PC-9 (cell line): ENCODE results near the gene LPAR1. TPM values are rescaled to one million over a fixed set of nuclear protein-coding genes. Genes with fewer than 3 reads are reported as not detected.

Experiments
- BruUV-seq: library from RNA; stranded (reverse); fragments of 400-500 nt; replicated peaks from 2 replicates; lab custom pipeline; 2021; lab: Mats Ljungman, UMichigan
- CTCF ChIA-PET: fragments of 300-600 bp; sonication (Branson Sonifier 250); formaldehyde crosslinking; loops from one replicate; lab custom pipeline; 2022; ENCODE audit warnings: antibody characterized with exemption; lab: Charles Lee
- POLR2A ChIA-PET: fragments of 300-600 bp; sonication (Branson Sonifier 250); formaldehyde crosslinking; loops from one replicate; lab custom pipeline; 2022; ENCODE audit warnings: antibody characterized with exemption; ENCODE audit not compliant: unreplicated experiment; lab: Charles Lee
- DNase-seq, 2 experiments: peaks; one replicate each; pipeline versions ENCODE4 v3.0.0 to v3.0.0-alpha.2; 2015 to 2022; ENCODE audit warnings: mixed read lengths in 1 of 2
- H2AFZ ChIP-seq: fragments of 200-600 bp; sonication (generic); 2 replicates; pipeline ENCODE4 v1.8.1; 2017; ENCODE audit warnings: antibody characterized with exemption
- H3F3A ChIP-seq: fragments of 200-600 bp; sonication (generic); 2 replicates; pipeline ENCODE4 v1.8.1; 2017; ENCODE audit warnings: antibody characterized with exemption, mild to moderate bottlenecking, low read depth; ENCODE audit not compliant: insufficient read depth
- H3K27ac ChIP-seq: fragments of 200-600 bp; sonication (generic); 2 replicates; pipeline ENCODE4 v1.6.1; 2016; ENCODE audit warnings: mixed run types
- H3K27me3 ChIP-seq: fragments of 200-600 bp; sonication (generic); 2 replicates; pipeline ENCODE4 v1.6.1; 2016; ENCODE audit warnings: low read depth, mixed run types; ENCODE audit not compliant: insufficient read depth
- H3K36me3 ChIP-seq: fragments of 200-600 bp; sonication (generic); 2 replicates; pipeline ENCODE4 v1.6.1; 2016; ENCODE audit warnings: low read depth, mixed run types
- H3K4me1 ChIP-seq: fragments of 200-600 bp; sonication (generic); replicated peaks from 2 replicates; pipeline ENCODE4 v1.6.1; 2016; ENCODE audit warnings: mixed run types; ENCODE audit not compliant: insufficient read depth
- H3K4me2 ChIP-seq: fragments of 200-600 bp; sonication (generic); 2 replicates; pipeline ENCODE4 v1.6.1; 2017; ENCODE audit warnings: mixed run types
- H3K4me3 ChIP-seq: fragments of 200-600 bp; sonication (generic); 2 replicates; pipeline ENCODE4 v1.6.1; 2016; ENCODE audit warnings: mixed run types
- H3K79me2 ChIP-seq: fragments of 200-600 bp; sonication (generic); 2 replicates; pipeline ENCODE4 v1.6.1; 2017; ENCODE audit warnings: low read depth, mixed run types
- H3K9me2 ChIP-seq: fragments of 200-600 bp; sonication (generic); 2 replicates; pipeline ENCODE4 v1.8.1; 2017; ENCODE audit warnings: mild to moderate bottlenecking; ENCODE audit not compliant: insufficient read depth
- H3K9me3 ChIP-seq: fragments of 200-600 bp; sonication (generic); 2 replicates; pipeline ENCODE4 v1.8.1; 2016; ENCODE audit warnings: low read depth; ENCODE audit not compliant: insufficient read depth
- H4K20me1 ChIP-seq: fragments of 200-600 bp; sonication (generic); 2 replicates; pipeline ENCODE4 v1.8.1; 2017; ENCODE audit not compliant: insufficient read depth
- CTCF ChIP-seq: fragments of 200-600 bp; sonication (generic); conservative IDR thresholded peaks from 2 replicates; pipeline ENCODE4 v1.6.1; 2017; ENCODE audit warnings: mixed run types, antibody characterized with exemption, mild to moderate bottlenecking, moderate library complexity
- EZH2 ChIP-seq: fragments of 200-600 bp; sonication (generic); IDR thresholded peaks from 2 replicates; pipeline ENCODE4 v1.8.0; 2017; ENCODE audit warnings: antibody characterized with exemption, low read depth
- intact Hi-C: fragments of 100-400 bp; cut with micrococcal nuclease; formaldehyde crosslinking; loops from one replicate; pipeline ENCODE4 v1.10.0; 2022; ENCODE audit not compliant: unreplicated experiment
- total RNA-seq: library from RNA; stranded (reverse); gene quantifications from 2 replicates; pipeline ENCODE4 v1.2.3, GENCODE V29; 2021

LPAR1 gene
- total RNA-seq, 1 experiment from 2014 or later = 11.8 TPM

DNA sequence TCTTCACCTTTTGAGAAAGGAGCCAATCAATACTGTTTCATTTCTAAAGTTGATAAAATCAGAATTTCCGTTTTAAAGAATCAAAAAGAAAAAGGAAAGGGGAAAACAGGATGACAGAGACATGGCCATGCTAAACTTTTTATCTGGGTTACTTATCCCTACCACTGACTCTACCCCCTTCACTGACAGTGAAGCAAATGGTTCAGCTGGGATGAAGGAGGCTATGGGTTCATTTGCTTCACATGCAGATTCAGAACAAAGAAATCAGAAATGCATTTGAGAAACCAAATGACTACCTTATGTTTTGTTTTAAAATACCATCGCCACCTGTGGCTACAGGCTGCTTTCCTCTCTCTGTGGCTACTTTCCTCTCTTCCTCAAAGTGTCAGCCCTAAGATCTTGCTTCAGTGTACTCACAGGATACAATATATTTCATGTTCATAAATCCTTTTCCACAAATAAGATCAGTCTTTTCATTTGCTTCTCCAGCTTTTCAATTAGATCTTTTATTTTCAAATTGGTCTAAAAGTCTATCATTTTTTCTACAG lies 53.3 kb downstream of the LPAR1 start:
- Histone ChIP-seq H3K27ac (no peak overlapping the region), H2AFZ (no peak overlapping the region), H3K9me2 (no peaks in the 10 kb centered on the region; the same call in 1 of the 2 replicates), H4K20me1 (no peaks in the 10 kb centered on the region), H3K27me3 (no peaks in the 10 kb centered on the region), H3K9me3 (peaks cover 12% of the 10 kb centered on the region), H3K79me2 (peaks cover 12% of the 10 kb centered on the region), H3K4me1 (no peaks in the 10 kb centered on the region), H3K36me3 (0 out of 2 replicates have a peak, but pooled peaks cover 6% of the 10 kb centered on the region), H3F3A (no peaks in the 10 kb centered on the region), H3K4me3 (no peak overlapping the region), H3K4me2 (no peak overlapping the region)
- intact Hi-C loops = no loop called here
- ChIA-PET POLR2A (no interaction called here), CTCF (no interaction called here)
- no TSS peak for BruUV-seq
- no peak for TF ChIP-seq EZH2
- TF ChIP-seq CTCF = no peak
- no peak for DNase-seq

GRCh38 chr9:110980261-110980660 lies 58.0 kb downstream of the LPAR1 start:
- Histone ChIP-seq H3K9me2 (no peaks in the 10 kb centered on the region; the same call in 1 of the 2 replicates), H3K4me2 (no peak overlapping the region), H3K79me2 (peaks cover 12% of the 10 kb centered on the region), H2AFZ (no peak overlapping the region), H3K27ac (no peak overlapping the region), H3K4me3 (no peak overlapping the region), H3K4me1 (peaks cover 11% of the 10 kb centered on the region), H3K36me3 (no peaks in the 10 kb centered on the region), H3K9me3 (peaks cover 3% of the 10 kb centered on the region; the same call in 1 of the 2 replicates), H3F3A (no peaks in the 10 kb centered on the region; the same call in 1 of the 2 replicates), H4K20me1 (no peaks in the 10 kb centered on the region), H3K27me3 (no peaks in the 10 kb centered on the region)
- ChIA-PET POLR2A (no interaction called here), CTCF (no interaction called here)
- DNase-seq = no peak
- no TSS peak for BruUV-seq
- intact Hi-C loops = no loop called here
- no peak for TF ChIP-seq EZH2
- no peak for TF ChIP-seq CTCF

DNA sequence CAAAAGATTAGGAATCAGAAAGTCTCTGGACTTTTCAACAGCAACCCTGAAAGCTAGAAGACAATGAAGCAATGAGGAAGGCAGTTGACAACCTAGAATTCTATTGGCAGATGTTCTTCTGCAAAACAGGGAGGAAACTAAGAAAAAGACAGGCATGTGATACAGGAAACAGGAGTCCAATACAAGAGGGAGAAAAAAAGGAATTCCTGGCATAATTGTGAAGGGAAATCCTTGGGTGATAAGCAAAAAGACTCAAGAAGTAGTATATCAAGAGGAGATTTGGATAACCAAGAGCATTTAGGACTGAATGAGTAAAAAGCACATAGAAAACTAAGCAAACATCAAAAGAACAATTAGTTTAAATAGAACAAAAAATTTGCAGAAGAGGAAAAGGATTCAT lies 58.6 kb downstream of the LPAR1 start:
- POLR2A ChIA-PET = no interaction called here
- peaks cover 16% of the 10 kb centered on the region for H3K79me2 ChIP-seq
- BruUV-seq = no TSS peak
- no peak for DNase-seq
- peaks cover 3% of the 10 kb centered on the region; the same call in 1 of the 2 replicates for H3K9me3 ChIP-seq
- H4K20me1 ChIP-seq = no peaks in the 10 kb centered on the region
- no peak overlapping the region for H3K4me2 ChIP-seq
- H3K36me3 ChIP-seq = no peaks in the 10 kb centered on the region
- TF ChIP-seq CTCF (no peak), EZH2 (no peak)
- H3F3A ChIP-seq = no peaks in the 10 kb centered on the region; the same call in 1 of the 2 replicates
- CTCF ChIA-PET = no interaction called here
- no peak overlapping the region for H2AFZ ChIP-seq
- intact Hi-C loops = loop anchor here (5.0 to 10.0 kb wide), 3 partner anchors 38 to 315 kb away; partner anchors contain the start of gene LPAR1
- no peak overlapping the region for H3K4me3 ChIP-seq
- H3K4me1 ChIP-seq = peaks cover 11% of the 10 kb centered on the region
- H3K9me2 ChIP-seq = no peaks in the 10 kb centered on the region; the same call in 1 of the 2 replicates
- H3K27ac ChIP-seq = no peak overlapping the region
- H3K27me3 ChIP-seq = no peaks in the 10 kb centered on the region
